Astrocyte of the cerebellum (primary cell): ENCODE measurements around the gene POGLUT3.

Source experiments
- DNase-seq: peaks from one replicate; pipeline ENCODE4 v3.0.0-alpha.2; 2011; ENCODE audit warnings: low read depth
- H3K4me3 ChIP-seq: 2 replicates; pipeline ENCODE4 v1.5.1; 2011; ENCODE audit warnings: mild to moderate bottlenecking, low read depth, low read length, moderate library complexity
- in situ Hi-C: cut with HindIII; loops from 2 replicates; pipeline ENCODE4 v1.10.0; 2017; ENCODE audit warnings: low sequenced_read_pairs
- TF ChIP-seq, protein P1 (sequence below): IDR thresholded peaks from 2 replicates; pipeline ENCODE4 v1.5.1; 2012; ENCODE audit warnings: low read length, low read depth, moderate library complexity, mild to moderate bottlenecking; ENCODE audit errors: missing control alignments

Gene POGLUT3

DNA sequence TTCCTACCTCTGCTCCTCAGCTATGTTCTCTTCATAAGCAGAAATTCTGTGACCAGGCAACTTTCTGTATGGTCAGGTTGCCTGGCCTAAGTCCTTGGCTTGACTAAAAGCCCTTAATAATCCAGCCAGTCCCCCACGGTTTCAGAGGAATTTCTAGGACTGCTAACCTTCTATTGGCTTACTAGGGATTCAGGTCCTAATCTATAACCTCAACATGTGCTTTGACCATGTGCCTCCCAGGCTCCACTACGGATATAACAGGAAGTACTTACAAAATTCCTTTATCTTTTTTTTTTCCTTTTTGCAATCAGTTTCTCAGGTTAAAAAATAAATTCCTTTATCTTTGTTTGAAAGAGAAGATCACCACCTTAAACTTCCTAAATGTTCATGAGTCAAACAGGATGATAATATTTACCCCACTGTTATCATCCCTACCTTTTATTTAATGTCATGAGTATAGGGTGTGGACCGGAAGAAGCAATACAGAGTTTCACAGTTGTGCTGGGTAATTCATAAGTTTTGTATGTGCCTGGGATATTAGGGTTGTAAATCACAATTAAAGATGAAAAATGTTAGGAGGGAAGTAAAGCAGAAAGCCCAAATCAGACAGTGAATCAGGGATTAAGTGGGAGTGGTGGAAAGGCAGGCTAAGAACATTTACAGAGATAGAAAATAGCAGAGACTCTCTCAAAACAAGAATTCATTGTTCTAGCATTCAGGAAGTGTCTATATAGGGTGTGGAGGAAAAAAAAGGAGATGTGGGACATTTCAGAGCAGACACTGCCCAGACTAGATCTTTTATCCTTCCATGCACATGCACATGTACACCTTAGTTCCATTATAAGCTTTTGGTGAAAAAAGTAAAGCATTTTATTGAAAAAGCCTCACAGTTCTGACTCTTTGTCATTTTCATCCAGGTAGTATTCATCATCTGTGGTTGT, 10.7 kb upstream of the POGLUT3 start:
- H3K4me3 ChIP-seq = no peak overlapping the region
- in situ Hi-C loops = no loop called here
- no peak for DNase-seq
- TF ChIP-seq, protein P1, sequence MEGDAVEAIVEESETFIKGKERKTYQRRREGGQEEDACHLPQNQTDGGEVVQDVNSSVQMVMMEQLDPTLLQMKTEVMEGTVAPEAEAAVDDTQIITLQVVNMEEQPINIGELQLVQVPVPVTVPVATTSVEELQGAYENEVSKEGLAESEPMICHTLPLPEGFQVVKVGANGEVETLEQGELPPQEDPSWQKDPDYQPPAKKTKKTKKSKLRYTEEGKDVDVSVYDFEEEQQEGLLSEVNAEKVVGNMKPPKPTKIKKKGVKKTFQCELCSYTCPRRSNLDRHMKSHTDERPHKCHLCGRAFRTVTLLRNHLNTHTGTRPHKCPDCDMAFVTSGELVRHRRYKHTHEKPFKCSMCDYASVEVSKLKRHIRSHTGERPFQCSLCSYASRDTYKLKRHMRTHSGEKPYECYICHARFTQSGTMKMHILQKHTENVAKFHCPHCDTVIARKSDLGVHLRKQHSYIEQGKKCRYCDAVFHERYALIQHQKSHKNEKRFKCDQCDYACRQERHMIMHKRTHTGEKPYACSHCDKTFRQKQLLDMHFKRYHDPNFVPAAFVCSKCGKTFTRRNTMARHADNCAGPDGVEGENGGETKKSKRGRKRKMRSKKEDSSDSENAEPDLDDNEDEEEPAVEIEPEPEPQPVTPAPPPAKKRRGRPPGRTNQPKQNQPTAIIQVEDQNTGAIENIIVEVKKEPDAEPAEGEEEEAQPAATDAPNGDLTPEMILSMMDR = no peak

DNA sequence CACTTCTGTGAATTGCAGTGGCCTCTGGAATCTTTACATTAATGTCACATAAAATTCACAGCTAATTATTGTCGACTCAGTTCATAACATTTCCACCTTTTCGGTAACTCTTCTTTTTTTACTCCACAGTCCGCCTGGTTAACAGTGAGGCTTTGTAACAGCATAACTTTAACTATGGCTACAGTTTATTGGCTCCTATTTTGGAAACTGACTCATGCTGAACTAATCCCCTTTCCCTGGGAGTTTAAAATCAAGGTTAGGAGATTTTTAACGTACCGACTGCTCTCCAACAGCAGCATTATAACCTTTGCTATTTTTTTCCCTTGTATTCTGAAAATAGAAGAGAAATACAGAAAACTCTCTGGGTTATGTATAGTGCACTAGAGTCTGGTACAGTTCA, 3.2 kb upstream of the POGLUT3 start:
- TF ChIP-seq, protein P1 = no peak
- no peak overlapping the region for H3K4me3 ChIP-seq
- DNase-seq = no peak
- in situ Hi-C loops = no loop called here

DNA sequence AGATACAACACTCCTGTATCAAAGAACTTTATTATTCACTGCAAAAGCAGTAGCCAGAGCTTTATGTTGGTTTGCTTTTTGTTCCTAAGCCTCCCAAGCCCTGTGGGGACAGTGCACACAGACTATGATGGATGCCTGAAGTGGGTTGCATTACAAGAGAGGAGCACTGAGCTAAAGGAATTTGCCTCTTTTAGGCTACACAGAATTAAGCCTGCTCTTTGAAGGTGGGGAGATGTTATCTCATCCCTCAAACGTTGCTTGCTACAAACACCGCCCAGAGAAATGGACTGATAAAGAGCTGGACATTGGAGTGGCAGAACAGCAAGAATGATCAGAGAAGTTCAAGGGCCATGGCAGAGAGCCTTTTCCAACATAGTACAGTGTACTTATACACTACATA, 2.5 kb upstream of the POGLUT3 start:
- TF ChIP-seq, protein P1 = no peak
- no peak overlapping the region for H3K4me3 ChIP-seq
- in situ Hi-C loops = no loop called here
- DNase-seq = no peak

DNA sequence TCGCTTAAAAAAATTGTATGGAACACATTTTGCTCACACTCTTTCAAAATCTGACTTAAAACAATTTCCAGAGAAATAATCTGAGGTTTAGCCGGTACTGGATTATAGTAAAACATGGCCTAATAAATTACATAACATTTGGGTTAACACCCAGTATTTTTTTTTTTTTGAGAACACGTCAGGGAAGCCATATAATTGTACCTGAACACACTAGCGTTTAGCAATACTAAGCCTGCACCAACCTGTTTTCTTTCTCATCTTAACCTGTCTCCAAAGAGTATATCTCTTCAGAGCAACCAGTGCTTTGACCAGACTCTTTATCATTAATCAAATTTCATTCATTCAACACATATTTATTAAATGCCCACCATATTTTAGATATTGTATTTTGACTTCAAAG, 2.0 kb upstream of the POGLUT3 start:
- no peak overlapping the region for H3K4me3 ChIP-seq
- TF ChIP-seq, protein P1 = no peak
- in situ Hi-C loops = no loop called here
- no peak for DNase-seq

DNA sequence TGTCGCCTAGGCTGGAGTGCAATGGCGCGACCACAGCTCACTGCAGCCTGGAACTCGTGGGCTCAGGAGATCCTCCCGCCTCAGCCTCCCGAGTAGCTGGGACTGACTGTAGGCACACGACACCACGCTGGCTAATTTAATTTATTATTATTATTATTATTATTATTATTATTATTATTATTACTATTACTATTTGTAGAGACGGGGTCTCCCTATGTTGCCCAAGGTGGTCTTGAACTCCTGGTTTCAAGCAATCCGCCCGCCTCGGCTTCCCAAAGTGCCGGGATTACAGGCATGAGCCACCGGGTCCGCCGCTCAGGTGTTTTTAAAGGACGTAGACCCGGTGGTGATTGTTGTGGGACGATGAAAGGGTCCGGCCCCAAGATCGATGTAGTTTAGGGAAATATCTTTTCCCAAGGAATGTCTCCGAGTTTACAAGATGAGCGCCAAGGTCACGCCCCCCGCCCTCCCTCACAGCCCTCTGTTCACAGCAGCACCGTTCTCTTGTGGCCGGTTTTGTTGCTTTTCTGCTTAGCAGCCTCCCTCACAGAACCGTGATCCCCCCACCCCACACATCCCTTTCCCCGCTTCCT, 728 bp upstream of the POGLUT3 start:
- in situ Hi-C loops = no loop called here
- TF ChIP-seq, protein P1 = no peak
- peak overlapping the region; percentile 53 for H3K4me3 ChIP-seq
- no peak for DNase-seq

DNA sequence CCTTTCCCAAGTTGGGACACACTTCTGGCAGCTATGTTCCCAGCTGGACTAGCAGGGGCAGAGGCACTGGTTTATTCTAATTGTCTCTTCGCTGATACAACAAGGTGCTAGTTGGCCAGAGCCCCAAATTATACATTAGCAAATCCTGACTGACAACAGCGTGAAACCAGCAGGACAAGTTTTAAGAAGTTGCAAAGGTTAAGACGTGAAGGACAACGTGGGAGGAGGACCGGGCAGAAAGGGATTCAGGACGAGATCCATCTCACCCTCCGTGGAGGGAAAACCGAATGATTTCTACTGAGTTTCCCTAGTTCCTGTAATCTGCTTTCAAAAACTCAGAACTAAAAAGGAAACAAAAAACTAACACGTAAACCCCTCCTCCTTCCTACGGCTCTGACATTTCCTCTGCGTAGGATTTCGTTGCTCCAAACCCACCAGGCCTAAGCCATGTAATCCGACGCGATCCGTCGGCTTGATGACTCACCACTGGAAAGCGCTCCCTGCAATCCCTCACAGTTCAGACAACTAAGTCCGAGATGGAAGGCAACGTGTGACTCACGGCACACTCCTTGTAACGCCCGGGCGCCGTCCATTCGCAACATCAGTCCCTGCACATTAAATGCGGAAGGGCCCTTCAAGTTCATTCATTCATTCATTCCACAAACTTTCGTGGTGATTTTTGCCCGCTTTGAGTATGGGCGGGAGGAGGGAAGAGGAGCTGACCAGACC, 703 bp downstream of the POGLUT3 start:
- TF ChIP-seq, protein P1 = no peak
- DNase-seq = peak; percentile 98
- in situ Hi-C loops = no loop called here
- peak overlapping the region; percentile 53 for H3K4me3 ChIP-seq
